ENCODE data around the gene LRG1. TPM values are rescaled to one million over a fixed set of nuclear protein-coding genes. Genes with fewer than 3 reads are reported as not detected.

Gene LRG1
- polyA plus RNA-seq, 2 donors, result 12.7 to 20.1 TPM

DNA sequence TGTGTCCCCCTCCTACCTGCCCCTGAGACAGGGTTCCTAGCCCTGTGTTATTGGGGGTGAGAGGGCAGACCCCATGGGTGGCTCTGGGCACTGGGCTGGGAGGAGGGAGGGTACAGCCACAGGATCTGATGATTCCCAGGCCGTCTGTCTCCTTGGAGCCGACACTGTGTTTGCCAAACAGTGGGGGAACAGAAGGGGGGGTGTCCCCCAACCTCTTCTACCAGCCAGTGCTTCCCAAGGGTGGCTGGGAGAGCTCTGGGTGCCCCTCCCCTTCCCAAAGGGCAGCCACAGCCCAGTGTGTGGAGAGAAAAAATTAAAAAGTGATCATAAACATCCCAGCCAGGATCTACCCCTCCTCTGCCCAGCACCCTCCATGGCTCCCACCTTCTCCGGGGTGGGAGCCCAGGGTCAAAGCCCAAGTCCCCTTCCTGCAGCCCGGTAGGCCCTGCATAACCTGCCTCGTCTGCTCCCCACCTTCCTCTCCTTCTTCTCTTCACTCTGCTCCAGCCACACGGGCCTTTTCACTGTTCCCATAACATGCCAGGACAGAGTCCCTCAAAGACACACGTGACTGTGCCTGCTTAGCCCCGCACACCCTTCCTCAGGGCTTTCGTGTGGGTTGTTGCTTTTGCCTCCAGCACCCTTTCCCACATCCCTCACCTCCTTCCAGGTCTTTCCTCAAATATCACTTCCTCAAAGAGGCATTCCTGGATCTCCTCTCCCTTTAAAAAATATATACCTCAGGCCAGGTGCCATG, 20.1 kb downstream of the LRG1 start:
- Histone ChIP-seq H3K27ac (ENCODE audit: low read depth in 2 of 2, low read length in 1 of 2) (peak overlapping the region; percentile 45 to 90), H3K36me3 (ENCODE audit: control insufficient read depth in 2 of 2, insufficient read depth in 2 of 2, low read length in 1 of 2) (no peaks in the 10 kb centered on the region), H3K27me3 (ENCODE audit: control insufficient read depth in 1 of 2, insufficient read depth in 2 of 2, low read length in 2 of 2) (no peaks in the 10 kb centered on the region), H3K4me1 (ENCODE audit: control insufficient read depth in 2 of 2, insufficient read depth in 2 of 2, low read length in 1 of 2) (peaks cover 8 to 12% of the 10 kb centered on the region in 2 donors), H3K9me3 (ENCODE audit: control insufficient read depth in 2 of 2, insufficient read depth in 1 of 2, low read depth in 1 of 2, low read length in 1 of 2) (no peaks in the 10 kb centered on the region), H3K4me3 (ENCODE audit: low read depth in 1 of 2, low read length in 2 of 2) (no peak overlapping the region)
- 29 to 43% methylated on average over 9 of the region's 9 CpGs for WGBS, 2 donors

DNA sequence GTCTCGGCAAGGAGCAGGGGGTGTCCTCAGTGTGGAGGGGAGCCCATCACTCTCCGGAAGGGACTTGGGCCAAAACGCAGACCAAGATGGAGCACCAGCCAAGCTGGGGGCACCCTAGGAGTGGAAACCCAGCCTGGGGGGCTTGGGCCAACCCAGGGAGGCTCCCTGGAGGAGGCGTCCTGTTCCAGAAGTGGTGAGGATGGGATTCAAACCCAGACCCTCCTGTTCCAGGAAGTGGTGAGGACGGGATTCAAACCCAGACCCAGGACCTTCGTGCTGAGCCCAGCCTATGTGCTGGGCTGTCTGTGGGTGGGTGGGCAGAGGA, 20.7 kb downstream of the LRG1 start:
- no peaks in the 10 kb centered on the region for H3K27me3 ChIP-seq (ENCODE audit: control insufficient read depth in 1 of 2, insufficient read depth in 2 of 2, low read length in 2 of 2)
- H3K27ac ChIP-seq (ENCODE audit: low read depth in 2 of 2, low read length in 1 of 2), result peak overlapping the region; percentile 45 to 90
- whole genome bisulfite sequencing, 2 donors, result 69 to 84% methylated on average over 6 of the region's 6 CpGs
- H3K36me3 ChIP-seq (ENCODE audit: control insufficient read depth in 2 of 2, insufficient read depth in 2 of 2, low read length in 1 of 2), result no peaks in the 10 kb centered on the region
- no peaks in the 10 kb centered on the region for H3K9me3 ChIP-seq (ENCODE audit: control insufficient read depth in 2 of 2, insufficient read depth in 1 of 2, low read depth in 1 of 2, low read length in 1 of 2)
- H3K4me1 ChIP-seq (ENCODE audit: control insufficient read depth in 2 of 2, insufficient read depth in 2 of 2, low read length in 1 of 2), result peaks cover 8 to 12% of the 10 kb centered on the region in 2 donors
- no peak overlapping the region for H3K4me3 ChIP-seq (ENCODE audit: low read depth in 1 of 2, low read length in 2 of 2)

DNA sequence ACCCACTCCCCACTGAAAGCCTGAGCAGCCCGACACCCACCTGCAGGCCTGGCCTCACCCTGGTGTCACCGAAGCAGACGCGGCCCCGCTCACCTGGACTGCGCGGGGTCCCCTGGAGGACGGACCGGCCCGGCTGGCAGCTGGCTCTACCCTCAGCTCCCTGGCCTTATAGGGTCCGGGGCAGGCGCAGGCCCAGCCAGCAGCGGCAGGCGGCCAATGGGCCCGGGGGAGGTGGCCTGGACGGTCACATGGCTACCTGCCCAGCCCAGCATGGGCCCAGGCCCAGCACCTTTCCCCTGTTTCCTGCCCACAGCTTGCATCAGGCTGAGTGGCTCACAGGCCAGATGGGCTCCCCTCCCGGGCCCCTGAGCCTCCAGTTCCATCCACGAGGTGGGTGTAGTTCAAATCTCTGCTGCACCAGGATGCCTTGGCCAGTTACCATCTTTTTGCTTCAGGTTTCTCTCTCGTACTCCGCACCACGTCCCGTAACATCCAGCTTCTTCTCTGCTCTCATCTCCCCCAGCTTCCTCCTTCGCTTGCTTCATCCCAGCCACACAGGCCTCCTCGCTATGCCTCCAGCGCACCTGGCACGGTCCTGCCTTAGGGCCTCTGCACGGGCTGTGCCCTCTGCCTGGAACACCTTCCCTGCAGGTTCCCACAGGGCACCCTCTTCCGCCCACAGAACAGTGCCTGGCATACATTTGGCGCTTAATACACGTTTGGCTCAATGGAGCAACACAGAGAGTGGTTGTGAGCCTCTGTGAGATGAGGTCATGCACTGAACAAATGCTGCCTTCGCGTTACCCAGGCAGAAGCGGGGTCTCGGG, 21.3 kb downstream of the LRG1 start, which contains the start of gene PLIN4:
PLIN4 (minus strand) TSS at position 142 of the 827 bp plus-strand sequence. CDS start 214 bp downstream, outside the sequence.
- WGBS, 2 donors, result 44 to 56% methylated on average over 34 of the region's 34 CpGs
- H3K4me3 ChIP-seq (ENCODE audit: low read depth in 1 of 2, low read length in 2 of 2), result peak within 1 kb of the TSS; percentile 8 to 24
- no peaks in the 10 kb centered on the region for H3K27me3 ChIP-seq (ENCODE audit: control insufficient read depth in 1 of 2, insufficient read depth in 2 of 2, low read length in 2 of 2)
- no peaks in the 10 kb centered on the region for H3K9me3 ChIP-seq (ENCODE audit: control insufficient read depth in 2 of 2, insufficient read depth in 1 of 2, low read depth in 1 of 2, low read length in 1 of 2)
- H3K27ac ChIP-seq (ENCODE audit: low read depth in 2 of 2, low read length in 1 of 2), result peak within 1 kb of the TSS; percentile 45 to 90
- H3K36me3 ChIP-seq (ENCODE audit: control insufficient read depth in 2 of 2, insufficient read depth in 2 of 2, low read length in 1 of 2), result no peaks in the 10 kb centered on the region
- H3K4me1 ChIP-seq (ENCODE audit: control insufficient read depth in 2 of 2, insufficient read depth in 2 of 2, low read length in 1 of 2), result peaks cover 8 to 12% of the 10 kb centered on the region in 2 donors

DNA sequence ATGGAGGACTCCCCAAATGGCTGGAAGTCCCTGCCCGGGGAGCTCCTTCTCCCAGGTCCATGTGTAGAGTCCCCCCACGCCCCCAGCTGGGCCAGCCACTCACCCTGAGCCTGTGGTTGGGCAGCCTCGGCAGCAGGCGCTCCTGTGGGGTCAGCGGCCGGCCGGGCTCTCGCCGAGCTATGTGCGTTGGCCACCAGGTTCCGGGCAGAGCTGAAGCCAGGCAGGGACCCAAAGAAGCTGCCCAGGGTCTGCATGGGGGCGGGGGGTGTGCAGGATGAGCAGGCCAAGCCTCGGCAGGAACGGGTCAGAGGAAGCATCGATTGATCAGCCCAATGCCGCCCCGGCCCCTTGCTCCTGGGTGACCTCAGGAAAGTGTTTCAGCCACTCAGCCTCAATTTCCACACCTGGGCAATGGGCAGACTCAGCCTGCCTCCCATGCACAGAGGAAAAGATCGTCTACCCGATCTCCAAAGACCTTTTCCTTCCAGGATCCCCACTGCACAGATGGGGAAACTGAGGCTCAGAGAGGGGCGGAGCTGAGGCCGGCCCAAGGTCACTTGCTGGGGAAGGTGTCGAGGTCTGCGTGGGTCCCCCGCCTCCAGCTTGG, 22.3 kb downstream of the LRG1 start:
- Histone ChIP-seq H3K4me1 (ENCODE audit: control insufficient read depth in 2 of 2, insufficient read depth in 2 of 2, low read length in 1 of 2) (peaks cover 8 to 12% of the 10 kb centered on the region in 2 donors), H3K4me3 (ENCODE audit: low read depth in 1 of 2, low read length in 2 of 2) (peak overlapping the region; percentile 8 to 24), H3K27me3 (ENCODE audit: control insufficient read depth in 1 of 2, insufficient read depth in 2 of 2, low read length in 2 of 2) (no peaks in the 10 kb centered on the region), H3K9me3 (ENCODE audit: control insufficient read depth in 2 of 2, insufficient read depth in 1 of 2, low read depth in 1 of 2, low read length in 1 of 2) (no peaks in the 10 kb centered on the region), H3K36me3 (ENCODE audit: control insufficient read depth in 2 of 2, insufficient read depth in 2 of 2, low read length in 1 of 2) (peaks cover 0 to under 1% of the 10 kb centered on the region in 2 donors), H3K27ac (ENCODE audit: low read depth in 2 of 2, low read length in 1 of 2) (peak overlapping the region in 1 of 2 donors; percentile 66)
- WGBS, 2 donors, result 83% methylated on average over 24 of the region's 24 CpGs

DNA sequence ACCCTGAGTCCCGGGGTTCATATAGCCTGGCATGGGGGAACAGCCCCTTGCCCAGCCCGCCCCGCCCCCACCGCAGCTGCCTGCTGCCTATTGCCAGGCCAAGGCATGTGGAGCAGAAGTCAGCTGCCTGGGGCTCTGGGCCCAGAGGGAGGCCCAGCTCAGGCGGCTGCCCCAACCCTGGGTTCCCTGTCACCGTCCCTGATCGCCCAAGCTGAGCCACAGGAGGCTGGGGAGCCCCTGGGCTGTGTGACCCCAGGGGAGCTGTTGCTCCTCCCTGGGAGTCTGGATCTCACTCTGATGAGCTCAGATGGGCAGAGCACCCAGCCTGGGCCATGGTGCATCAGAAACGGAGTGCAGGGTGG, 22.9 kb downstream of the LRG1 start:
- Histone ChIP-seq H3K36me3 (ENCODE audit: control insufficient read depth in 2 of 2, insufficient read depth in 2 of 2, low read length in 1 of 2) (peaks cover 0 to 2% of the 10 kb centered on the region in 2 donors), H3K27ac (ENCODE audit: low read depth in 2 of 2, low read length in 1 of 2) (peak overlapping the region in 1 of 2 donors; percentile 38), H3K9me3 (ENCODE audit: control insufficient read depth in 2 of 2, insufficient read depth in 1 of 2, low read depth in 1 of 2, low read length in 1 of 2) (no peaks in the 10 kb centered on the region), H3K4me1 (ENCODE audit: control insufficient read depth in 2 of 2, insufficient read depth in 2 of 2, low read length in 1 of 2) (peaks cover 8 to 12% of the 10 kb centered on the region in 2 donors), H3K27me3 (ENCODE audit: control insufficient read depth in 1 of 2, insufficient read depth in 2 of 2, low read length in 2 of 2) (no peaks in the 10 kb centered on the region), H3K4me3 (ENCODE audit: low read depth in 1 of 2, low read length in 2 of 2) (no peak overlapping the region)
- 41 to 56% methylated on average over 6 to 8 of the region's 8 CpGs for WGBS, 2 donors

DNA sequence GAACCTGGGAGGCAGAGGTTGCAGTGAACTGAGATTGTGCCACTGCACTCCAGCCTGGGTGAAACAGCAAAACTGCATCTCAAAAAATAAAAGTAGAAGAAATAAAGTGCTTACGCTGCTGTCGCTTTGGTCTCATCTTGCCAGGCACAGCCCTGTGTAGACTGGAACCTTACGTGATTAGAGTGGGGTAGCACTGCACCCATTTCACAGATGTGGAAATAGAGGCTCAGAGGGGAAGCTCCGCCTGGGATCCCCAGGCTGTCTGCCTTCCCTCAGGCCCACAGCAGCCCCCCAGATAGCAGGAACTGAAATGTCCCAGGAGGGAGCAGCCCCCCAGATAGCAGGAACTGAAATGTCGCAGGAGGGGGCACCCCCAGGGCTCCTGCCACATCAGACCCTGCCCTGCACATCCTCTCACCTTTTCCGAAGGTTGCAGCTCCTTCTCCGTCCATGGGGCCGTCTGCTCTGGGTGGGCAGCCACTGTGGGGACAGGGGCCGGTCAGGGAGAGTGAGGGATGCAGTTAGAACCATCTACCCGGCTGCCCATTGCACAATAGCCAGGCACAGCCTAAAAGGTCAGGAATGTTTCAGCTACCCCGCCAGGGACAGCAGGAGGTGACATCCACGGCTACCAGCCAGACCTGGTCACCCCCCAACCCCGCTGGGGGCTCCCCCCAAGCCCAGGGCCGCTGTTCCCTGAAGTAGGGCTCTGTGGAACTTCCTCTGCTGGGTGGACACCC, 23.5 kb downstream of the LRG1 start:
- Histone ChIP-seq H3K27ac (ENCODE audit: low read depth in 2 of 2, low read length in 1 of 2) (no peak overlapping the region), H3K36me3 (ENCODE audit: control insufficient read depth in 2 of 2, insufficient read depth in 2 of 2, low read length in 1 of 2) (peaks cover 0 to 2% of the 10 kb centered on the region in 2 donors), H3K9me3 (ENCODE audit: control insufficient read depth in 2 of 2, insufficient read depth in 1 of 2, low read depth in 1 of 2, low read length in 1 of 2) (no peaks in the 10 kb centered on the region), H3K27me3 (ENCODE audit: control insufficient read depth in 1 of 2, insufficient read depth in 2 of 2, low read length in 2 of 2) (no peaks in the 10 kb centered on the region), H3K4me3 (ENCODE audit: low read depth in 1 of 2, low read length in 2 of 2) (no peak overlapping the region), H3K4me1 (ENCODE audit: control insufficient read depth in 2 of 2, insufficient read depth in 2 of 2, low read length in 1 of 2) (peaks cover 8 to 12% of the 10 kb centered on the region in 2 donors)
- WGBS, 2 donors, result 69 to 71% methylated on average over 14 of the region's 14 CpGs

DNA sequence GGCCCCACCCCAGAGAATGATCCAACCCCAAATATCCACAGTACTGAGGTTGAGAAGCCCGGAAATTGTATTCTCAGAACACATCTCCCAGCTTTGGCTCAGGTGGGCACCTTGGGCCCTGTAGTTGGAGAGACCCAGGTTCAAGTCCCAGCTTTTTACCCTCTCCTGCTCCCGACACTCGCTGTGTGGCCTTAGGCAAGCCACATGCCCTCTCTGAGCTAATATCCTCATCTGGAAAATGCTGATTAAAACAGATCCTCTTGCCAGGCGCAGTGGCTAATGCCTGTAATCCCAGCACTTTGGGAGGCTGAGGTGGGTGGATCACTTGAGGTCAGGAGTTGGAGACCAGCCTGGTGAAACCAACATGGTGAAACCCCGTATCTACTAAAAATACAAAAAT, 24.1 kb downstream of the LRG1 start:
- no peaks in the 10 kb centered on the region for H3K27me3 ChIP-seq (ENCODE audit: control insufficient read depth in 1 of 2, insufficient read depth in 2 of 2, low read length in 2 of 2)
- 85 to 87% methylated on average over 5 of the region's 5 CpGs for WGBS, 2 donors
- H3K9me3 ChIP-seq (ENCODE audit: control insufficient read depth in 2 of 2, insufficient read depth in 1 of 2, low read depth in 1 of 2, low read length in 1 of 2), result no peaks in the 10 kb centered on the region
- H3K36me3 ChIP-seq (ENCODE audit: control insufficient read depth in 2 of 2, insufficient read depth in 2 of 2, low read length in 1 of 2), result peaks cover 0 to 2% of the 10 kb centered on the region in 2 donors
- no peak overlapping the region for H3K4me3 ChIP-seq (ENCODE audit: low read depth in 1 of 2, low read length in 2 of 2)
- H3K4me1 ChIP-seq (ENCODE audit: control insufficient read depth in 2 of 2, insufficient read depth in 2 of 2, low read length in 1 of 2), result peaks cover 8 to 12% of the 10 kb centered on the region in 2 donors
- H3K27ac ChIP-seq (ENCODE audit: low read depth in 2 of 2, low read length in 1 of 2), result no peak overlapping the region

DNA sequence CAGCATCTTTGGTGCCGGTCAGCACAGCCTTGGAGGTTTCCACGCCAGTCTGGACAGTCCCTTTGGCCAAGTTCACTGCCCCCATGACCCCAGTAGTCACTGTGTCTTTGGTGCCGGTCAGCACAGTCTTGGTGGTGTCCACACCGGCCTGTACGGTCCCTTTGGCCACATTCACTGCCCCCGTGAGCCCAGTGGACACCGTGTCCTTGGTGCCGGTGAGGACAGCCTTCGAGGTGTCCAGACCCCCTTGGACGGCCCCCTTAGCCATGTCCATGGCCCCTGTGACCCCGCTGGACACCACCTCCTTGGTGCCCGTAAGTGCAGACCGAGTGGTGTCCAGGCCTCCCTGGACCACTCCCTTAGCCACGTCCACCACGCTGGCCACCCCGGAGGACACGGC, 26.6 kb downstream of the LRG1 start:
- Histone ChIP-seq H3K36me3 (ENCODE audit: control insufficient read depth in 2 of 2, insufficient read depth in 2 of 2, low read length in 1 of 2) (peaks cover 0 to 2% of the 10 kb centered on the region in 2 donors), H3K4me1 (ENCODE audit: control insufficient read depth in 2 of 2, insufficient read depth in 2 of 2, low read length in 1 of 2) (no peaks in the 10 kb centered on the region), H3K9me3 (ENCODE audit: control insufficient read depth in 2 of 2, insufficient read depth in 1 of 2, low read depth in 1 of 2, low read length in 1 of 2) (no peaks in the 10 kb centered on the region), H3K27me3 (ENCODE audit: control insufficient read depth in 1 of 2, insufficient read depth in 2 of 2, low read length in 2 of 2) (no peaks in the 10 kb centered on the region), H3K27ac (ENCODE audit: low read depth in 2 of 2, low read length in 1 of 2) (no peak overlapping the region), H3K4me3 (ENCODE audit: low read depth in 1 of 2, low read length in 2 of 2) (no peak overlapping the region)
- 90 to 91% methylated on average over 17 of the region's 17 CpGs for WGBS, 2 donors

DNA sequence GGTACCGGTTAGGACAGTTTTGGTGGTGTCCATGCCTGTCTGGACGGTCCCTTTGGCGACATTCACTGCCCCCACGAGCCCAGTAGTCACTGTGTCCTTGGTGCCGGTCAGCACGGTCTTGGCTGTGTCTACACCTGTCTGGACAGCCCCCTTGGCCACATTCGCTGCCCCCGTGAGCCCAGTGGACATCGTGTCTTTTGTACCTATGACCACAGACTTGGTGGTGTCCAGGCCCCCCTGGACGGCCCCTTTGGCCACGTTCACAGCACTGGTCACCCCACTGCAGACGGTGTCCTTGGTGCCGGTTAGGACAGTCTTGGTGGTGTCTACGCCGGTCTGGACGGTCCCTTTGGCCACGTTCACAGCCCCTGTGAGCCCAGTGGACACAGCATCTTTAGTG, 27.8 kb downstream of the LRG1 start:
- H3K36me3 ChIP-seq (ENCODE audit: control insufficient read depth in 2 of 2, insufficient read depth in 2 of 2, low read length in 1 of 2), result peaks cover 0 to 2% of the 10 kb centered on the region in 2 donors
- no peaks in the 10 kb centered on the region for H3K9me3 ChIP-seq (ENCODE audit: control insufficient read depth in 2 of 2, insufficient read depth in 1 of 2, low read depth in 1 of 2, low read length in 1 of 2)
- H3K27me3 ChIP-seq (ENCODE audit: control insufficient read depth in 1 of 2, insufficient read depth in 2 of 2, low read length in 2 of 2), result no peaks in the 10 kb centered on the region
- H3K4me3 ChIP-seq (ENCODE audit: low read depth in 1 of 2, low read length in 2 of 2), result no peak overlapping the region
- H3K27ac ChIP-seq (ENCODE audit: low read depth in 2 of 2, low read length in 1 of 2), result no peak overlapping the region
- 90 to 91% methylated on average over 17 of the region's 17 CpGs for WGBS, 2 donors
- H3K4me1 ChIP-seq (ENCODE audit: control insufficient read depth in 2 of 2, insufficient read depth in 2 of 2, low read length in 1 of 2), result no peaks in the 10 kb centered on the region

Data from esophagus (tissue), 2 donors.